IMR-90 (cell line): ENCODE data around the gene GPR33. TPM values are rescaled to one million over a fixed set of nuclear protein-coding genes. Genes with fewer than 3 reads are reported as not detected.

Experiments
- ATAC-seq: fragments of 200-7000 bp; cut with Tn5 transposase; 2 replicates; pipeline ENCODE4 v1.9.1; 2020; ENCODE audit warnings: low read depth, mild to moderate bottlenecking, moderate library complexity
- BruUV-seq: library from RNA; stranded (reverse); fragments of 400-500 nt; replicated peaks from 2 replicates; lab custom pipeline; 2021; lab: Mats Ljungman, UMichigan
- CTCF ChIA-PET: fragments of 300-600 bp; formaldehyde crosslinking; extraction: SDS; loops from one replicate; lab custom pipeline; 2021; ENCODE audit warnings: antibody characterized with exemption; lab: Yijun Ruan, JAX
- POLR2A ChIA-PET: fragments of 300-600 bp; sonication (Branson Sonifier 250); formaldehyde crosslinking; loops from one replicate; lab custom pipeline; 2022; ENCODE audit warnings: antibody characterized with exemption; ENCODE audit not compliant: unreplicated experiment; lab: Charles Lee
- DNase-seq: peaks from one replicate; pipeline ENCODE4 v3.0.0; 2013
- H2AFZ ChIP-seq: replicated peaks from 2 replicates; pipeline ENCODE3; 2013; ENCODE audit warnings: low read length, mild to moderate bottlenecking; ENCODE audit not compliant: poor library complexity
- H2AK5ac ChIP-seq: 2 replicates; pipeline ENCODE4 v1.6.1; 2013; ENCODE audit warnings: low read depth, low read length, inconsistent platforms
- H2AK9ac ChIP-seq: replicated peaks from 2 replicates; pipeline ENCODE3; 2013; ENCODE audit warnings: mild to moderate bottlenecking, low read depth, low read length, moderate library complexity; ENCODE audit not compliant: poor library complexity
- H2BK120ac ChIP-seq: 2 replicates; pipeline ENCODE4 v1.6.1; 2013; ENCODE audit warnings: low read depth, low read length, inconsistent platforms
- H2BK15ac ChIP-seq: 3 replicates; pipeline ENCODE4 v1.6.1; 2013; ENCODE audit warnings: low read depth, low read length, inconsistent platforms
- H2BK20ac ChIP-seq: 2 replicates; pipeline ENCODE4 v1.6.1; 2013; ENCODE audit warnings: low read depth, mild to moderate bottlenecking, inconsistent platforms, low read length, moderate library complexity
- H2BK5ac ChIP-seq: 2 replicates; pipeline ENCODE4 v1.6.1; 2013; ENCODE audit warnings: mild to moderate bottlenecking, low read depth, low read length, inconsistent platforms; ENCODE audit not compliant: poor library complexity, severe bottlenecking
- H3K14ac ChIP-seq: replicated peaks from 2 replicates; pipeline ENCODE4 v1.6.1; 2013; ENCODE audit warnings: low read depth, low read length, inconsistent platforms
- H3K18ac ChIP-seq: 2 replicates; pipeline ENCODE4 v1.6.1; 2013; ENCODE audit warnings: low read depth, low read length, control low read depth
- H3K23ac ChIP-seq: 2 replicates; pipeline ENCODE4 v1.6.1; 2013; ENCODE audit warnings: low read depth, low read length, inconsistent platforms
- H3K27ac ChIP-seq: 2 replicates; pipeline ENCODE4 v1.5.1; 2013; ENCODE audit warnings: mild to moderate bottlenecking, control low read depth, low read length; ENCODE audit not compliant: insufficient read depth
- H3K27me3 ChIP-seq: 2 replicates; pipeline ENCODE4 v1.6.1; 2013; ENCODE audit warnings: low read length; ENCODE audit not compliant: control insufficient read depth, insufficient read depth
- H3K36me3 ChIP-seq: 2 replicates; pipeline ENCODE4 v1.6.1; 2013; ENCODE audit warnings: low read length, mixed read lengths; ENCODE audit not compliant: control insufficient read depth, insufficient read depth
- H3K4ac ChIP-seq: 2 replicates; pipeline ENCODE4 v1.6.1; 2013; ENCODE audit warnings: low read depth, low read length, inconsistent platforms
- H3K4me1 ChIP-seq: 2 replicates; pipeline ENCODE4 v1.6.1; 2013; ENCODE audit warnings: low read length, mixed read lengths; ENCODE audit not compliant: control insufficient read depth, insufficient read depth
- H3K4me2 ChIP-seq: 2 replicates; pipeline ENCODE4 v1.6.1; 2013; ENCODE audit warnings: low read depth, mild to moderate bottlenecking, control low read depth, low read length, moderate library complexity
- H3K4me3 ChIP-seq: 2 replicates; pipeline ENCODE4 v1.5.1; 2013; ENCODE audit warnings: low read depth, mild to moderate bottlenecking, control low read depth, low read length, moderate library complexity; ENCODE audit not compliant: insufficient read depth
- H3K56ac ChIP-seq: 2 replicates; pipeline ENCODE4 v1.6.1; 2013; ENCODE audit warnings: low read length, inconsistent platforms; ENCODE audit not compliant: insufficient read depth; ENCODE audit errors: extremely low read depth
- H3K79me1 ChIP-seq, 2 experiments: 2 replicates each; pipeline ENCODE4 v1.6.1; 2013; ENCODE audit warnings: low read length in 2 of 2, inconsistent platforms in 1 of 2, low read depth in 1 of 2
- H3K9ac ChIP-seq: 2 replicates; pipeline ENCODE4 v1.6.1; 2013; ENCODE audit warnings: low read depth, low read length, control low read depth
- H3K9me1 ChIP-seq: 2 replicates; pipeline ENCODE4 v1.6.1; 2013; ENCODE audit warnings: low read length, inconsistent platforms; ENCODE audit not compliant: insufficient read depth
- H3K9me3 ChIP-seq: 2 replicates; pipeline ENCODE4 v1.6.1; 2013; ENCODE audit warnings: low read length; ENCODE audit not compliant: control insufficient read depth, insufficient read depth
- H4K20me1 ChIP-seq: 2 replicates; pipeline ENCODE4 v1.6.1; 2013; ENCODE audit warnings: low read length, inconsistent platforms; ENCODE audit not compliant: insufficient read depth
- H4K5ac ChIP-seq: 2 replicates; pipeline ENCODE4 v1.6.1; 2013; ENCODE audit warnings: mild to moderate bottlenecking, low read depth, low read length, control low read depth
- H4K8ac ChIP-seq, 2 experiments: 2 replicates each; pipeline ENCODE4 v1.6.1; 2013; ENCODE audit warnings: low read depth in 2 of 2, low read length in 2 of 2, control low read depth in 1 of 2, inconsistent platforms in 1 of 2
- H4K91ac ChIP-seq: 2 replicates; pipeline ENCODE4 v1.6.1; 2013; ENCODE audit warnings: low read depth, low read length, inconsistent platforms; ENCODE audit not compliant: insufficient read depth
- CEBPB ChIP-seq: IDR thresholded peaks from 2 replicates; pipeline ENCODE4 v1.6.1; 2012; ENCODE audit warnings: low read depth, low read length, improper control_type of control experiment
- CHD1 ChIP-seq: IDR thresholded peaks from 2 replicates; pipeline ENCODE4 v1.6.1; 2012; ENCODE audit warnings: low read depth, low read length, improper control_type of control experiment
- FOS ChIP-seq: fragments of 150-350 bp; IDR thresholded peaks from 2 replicates; pipeline ENCODE4 v1.6.1; 2016; ENCODE audit warnings: low read depth, low read length
- MAFK ChIP-seq: IDR thresholded peaks from 2 replicates; pipeline ENCODE4 v1.6.1; 2012; ENCODE audit warnings: low read depth, low read length, improper control_type of control experiment
- MAZ ChIP-seq: IDR thresholded peaks from 2 replicates; pipeline ENCODE4 v1.6.1; 2012; ENCODE audit warnings: low read depth, mild to moderate bottlenecking, low read length, improper control_type of control experiment, moderate library complexity, borderline replicate concordance
- MXI1 ChIP-seq: IDR thresholded peaks from 2 replicates; pipeline ENCODE4 v1.6.1; 2012; ENCODE audit warnings: low read depth, mild to moderate bottlenecking, low read length, moderate library complexity, borderline replicate concordance
- POLR2A ChIP-seq: IDR thresholded peaks from 2 replicates; pipeline ENCODE4 v1.6.1; 2012; ENCODE audit warnings: mild to moderate bottlenecking, low read depth, low read length
- RAD21 ChIP-seq: IDR thresholded peaks from 2 replicates; pipeline ENCODE4 v1.6.1; 2012; ENCODE audit warnings: low read length, improper control_type of control experiment
- RCOR1 ChIP-seq: IDR thresholded peaks from 2 replicates; pipeline ENCODE4 v1.6.1; 2012; ENCODE audit warnings: mild to moderate bottlenecking, low read length, improper control_type of control experiment; ENCODE audit not compliant: insufficient replicate concordance
- RFX5 ChIP-seq: IDR thresholded peaks from 2 replicates; pipeline ENCODE4 v1.8.0; 2012; ENCODE audit warnings: low read depth, mild to moderate bottlenecking, low read length, moderate library complexity
- SMC3 ChIP-seq: fragments of 150-350 bp; IDR thresholded peaks from 2 replicates; pipeline ENCODE4 v1.6.1; 2016; ENCODE audit warnings: low read depth, mild to moderate bottlenecking, antibody characterized with exemption, low read length, moderate library complexity
- WGBS, 2 experiments: methylation state at CpG; one replicate each; pipeline versions ENCODE4 v1.1.5 to v1.1.7; 2013; ENCODE audit warnings: missing lambda C conversion rate in 2 of 2; ENCODE audit not compliant: insufficient read length in 1 of 2; ENCODE audit errors: extremely low coverage in 2 of 2; 5-methylcytosine and 5-hydroxymethylcytosine counted together
- dilution Hi-C: fragments of 300-500 bp; cut with HindIII; formaldehyde crosslinking; loops from one replicate; pipeline ENCODE4 v1.14.3; 2018; ENCODE audit warnings: low sequenced_read_pairs; ENCODE audit not compliant: unreplicated experiment
- in situ Hi-C: fragments of 300-500 bp; cut with MboI; formaldehyde crosslinking; loops from 3 replicates; pipeline ENCODE4 v1.14.3; 2019; ENCODE audit warnings: low sequenced_read_pairs, inconsistent platforms, mixed read lengths
- intact Hi-C: fragments of 100-400 bp; cut with micrococcal nuclease; formaldehyde crosslinking; loops from 2 replicates; pipeline ENCODE4 v1.10.0; 2022
- polyA plus RNA-seq, 3 experiments: library from polyadenylated mRNA; depleted of rRNA; stranded (reverse); fragments of >200 nt; gene quantifications; 2 replicates each; pipeline ENCODE4 v1.2.3, GENCODE V29; 2012; ENCODE audit warnings: low replicate concordance in 1 of 3
- total RNA-seq: library from RNA; depleted of rRNA; stranded (reverse); fragments of >200 nt; gene quantifications from 2 replicates; pipeline ENCODE4 v1.2.3, GENCODE V29; 2012
- TF ChIP-seq, protein P1 (sequence below): fragments of 150-350 bp; IDR thresholded peaks from 2 replicates; pipeline ENCODE4 v1.6.1; 2017; ENCODE audit warnings: mild to moderate bottlenecking, antibody characterized with exemption, low read length, low read depth
- TF ChIP-seq, protein P2 (sequence below): fragments of 150-350 bp; IDR thresholded peaks from 2 replicates; pipeline ENCODE4 v1.6.1; 2016; ENCODE audit warnings: low read depth, mild to moderate bottlenecking, low read length, moderate library complexity, borderline replicate concordance
- TF ChIP-seq, protein P3 (sequence below): conservative IDR thresholded peaks from 2 replicates; pipeline ENCODE4 v1.5.1; 2012; ENCODE audit warnings: mild to moderate bottlenecking, low read depth, low read length, improper control_type of control experiment

The GPR33 gene
- total and polyA plus RNA-seq, 2 of the 4 experiments (the other 2 are of a cell fraction), result not detected

DNA sequence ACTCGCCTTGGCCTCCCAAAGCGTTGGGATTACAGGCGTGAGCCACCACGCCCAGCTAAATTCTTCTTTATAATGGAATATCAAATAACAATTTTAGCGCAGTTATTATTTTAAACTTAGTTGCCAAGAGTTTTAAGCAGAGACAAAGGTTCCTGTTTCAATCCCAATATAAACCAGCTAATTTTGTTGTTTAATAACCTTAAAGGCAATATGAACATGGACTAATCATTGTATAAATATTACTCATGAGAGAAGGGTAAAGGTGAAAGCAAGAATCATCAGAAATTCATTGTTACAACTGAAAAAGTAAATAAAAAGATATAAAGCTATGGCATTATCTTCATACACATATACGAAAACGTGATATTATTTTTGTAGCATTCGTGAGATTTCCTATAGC is 38.7 kb downstream of the GPR33 start:
- Histone ChIP-seq H2BK20ac (no peak overlapping the region), H2AK5ac (no peak overlapping the region), H3K36me3 (peaks cover 5% of the 10 kb centered on the region; the same call in 1 of the 2 replicates), H2AFZ (no peak overlapping the region), H4K20me1 (no peaks in the 10 kb centered on the region), H3K79me1 (peaks cover 0 to under 1% of the 10 kb centered on the region in 2 experiments; a peak in 1 of 4 replicates), H4K8ac (no peak overlapping the region), H3K14ac (no peak overlapping the region), H3K4me1 (no peaks in the 10 kb centered on the region), H3K9ac (no peak overlapping the region), H3K9me3 (no peaks in the 10 kb centered on the region), H3K9me1 (no peaks in the 10 kb centered on the region), H4K91ac (no peak overlapping the region), H2AK9ac (no peak overlapping the region), H3K27ac (no peak overlapping the region), H3K18ac (no peak overlapping the region), H3K23ac (no peak overlapping the region), H2BK5ac (no peak overlapping the region), H3K4me3 (no peak overlapping the region), H2BK120ac (no peak overlapping the region), H3K4ac (no peak overlapping the region), H3K4me2 (no peak overlapping the region), H3K56ac (no peak overlapping the region), H2BK15ac (no peak overlapping the region), H4K5ac (no peak overlapping the region), H3K27me3 (no peaks in the 10 kb centered on the region)
- ChIA-PET POLR2A (no interaction called here), CTCF (interaction anchor here (0.9 to 1.2 kb wide), 3 partner anchors 9 to 101 kb away, joined by 3 read pairs; no protein-coding TSS in a partner anchor)
- intact Hi-C loops (no loop called here), in situ Hi-C loops (no loop called here), dilution Hi-C loops (no loop called here)
- ATAC-seq (no peak), DNase-seq (no peak)
- no CpG with 5 or more reads among the region's 8 CpGs for WGBS, 2 experiments
- TF ChIP-seq SMC3, result no peak
- TF ChIP-seq MAFK, result no peak
- no peak for TF ChIP-seq POLR2A
- TF ChIP-seq, protein P1, sequence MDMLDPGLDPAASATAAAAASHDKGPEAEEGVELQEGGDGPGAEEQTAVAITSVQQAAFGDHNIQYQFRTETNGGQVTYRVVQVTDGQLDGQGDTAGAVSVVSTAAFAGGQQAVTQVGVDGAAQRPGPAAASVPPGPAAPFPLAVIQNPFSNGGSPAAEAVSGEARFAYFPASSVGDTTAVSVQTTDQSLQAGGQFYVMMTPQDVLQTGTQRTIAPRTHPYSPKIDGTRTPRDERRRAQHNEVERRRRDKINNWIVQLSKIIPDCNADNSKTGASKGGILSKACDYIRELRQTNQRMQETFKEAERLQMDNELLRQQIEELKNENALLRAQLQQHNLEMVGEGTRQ, result no peak
- no peak for TF ChIP-seq MXI1
- TF ChIP-seq CHD1, result no peak
- TF ChIP-seq RAD21, result no peak
- no peak for TF ChIP-seq CEBPB
- TF ChIP-seq RCOR1, result no peak
- TF ChIP-seq RFX5, result no peak
- TF ChIP-seq, protein P2, sequence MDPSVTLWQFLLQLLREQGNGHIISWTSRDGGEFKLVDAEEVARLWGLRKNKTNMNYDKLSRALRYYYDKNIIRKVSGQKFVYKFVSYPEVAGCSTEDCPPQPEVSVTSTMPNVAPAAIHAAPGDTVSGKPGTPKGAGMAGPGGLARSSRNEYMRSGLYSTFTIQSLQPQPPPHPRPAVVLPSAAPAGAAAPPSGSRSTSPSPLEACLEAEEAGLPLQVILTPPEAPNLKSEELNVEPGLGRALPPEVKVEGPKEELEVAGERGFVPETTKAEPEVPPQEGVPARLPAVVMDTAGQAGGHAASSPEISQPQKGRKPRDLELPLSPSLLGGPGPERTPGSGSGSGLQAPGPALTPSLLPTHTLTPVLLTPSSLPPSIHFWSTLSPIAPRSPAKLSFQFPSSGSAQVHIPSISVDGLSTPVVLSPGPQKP, result no peak
- TF ChIP-seq MAZ, result no peak
- TF ChIP-seq, protein P3, sequence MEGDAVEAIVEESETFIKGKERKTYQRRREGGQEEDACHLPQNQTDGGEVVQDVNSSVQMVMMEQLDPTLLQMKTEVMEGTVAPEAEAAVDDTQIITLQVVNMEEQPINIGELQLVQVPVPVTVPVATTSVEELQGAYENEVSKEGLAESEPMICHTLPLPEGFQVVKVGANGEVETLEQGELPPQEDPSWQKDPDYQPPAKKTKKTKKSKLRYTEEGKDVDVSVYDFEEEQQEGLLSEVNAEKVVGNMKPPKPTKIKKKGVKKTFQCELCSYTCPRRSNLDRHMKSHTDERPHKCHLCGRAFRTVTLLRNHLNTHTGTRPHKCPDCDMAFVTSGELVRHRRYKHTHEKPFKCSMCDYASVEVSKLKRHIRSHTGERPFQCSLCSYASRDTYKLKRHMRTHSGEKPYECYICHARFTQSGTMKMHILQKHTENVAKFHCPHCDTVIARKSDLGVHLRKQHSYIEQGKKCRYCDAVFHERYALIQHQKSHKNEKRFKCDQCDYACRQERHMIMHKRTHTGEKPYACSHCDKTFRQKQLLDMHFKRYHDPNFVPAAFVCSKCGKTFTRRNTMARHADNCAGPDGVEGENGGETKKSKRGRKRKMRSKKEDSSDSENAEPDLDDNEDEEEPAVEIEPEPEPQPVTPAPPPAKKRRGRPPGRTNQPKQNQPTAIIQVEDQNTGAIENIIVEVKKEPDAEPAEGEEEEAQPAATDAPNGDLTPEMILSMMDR, result no peak
- no peak for TF ChIP-seq FOS
- BruUV-seq, result no TSS peak
